Neuronal stem cell (in vitro differentiated cells): ENCODE data around the gene SV2B.

Experiments used
- DNase-seq: peaks from one replicate; pipeline ENCODE4 v3.0.0-alpha.2; 2013; ENCODE audit warnings: low spot score
- H2AFZ ChIP-seq: one replicate; pipeline ENCODE4 v1.6.1; 2013; ENCODE audit warnings: mild to moderate bottlenecking, low read length, inconsistent platforms
- H2AK5ac ChIP-seq: 2 replicates; pipeline ENCODE4 v1.6.1; 2013; ENCODE audit warnings: low read depth, mild to moderate bottlenecking, inconsistent platforms, low read length, moderate library complexity, mixed read lengths
- H2BK120ac ChIP-seq: 2 replicates; pipeline ENCODE4 v1.6.1; 2013; ENCODE audit warnings: low read depth, mild to moderate bottlenecking, inconsistent platforms, low read length, moderate library complexity, mixed read lengths
- H2BK12ac ChIP-seq: one replicate; pipeline ENCODE4 v1.6.1; 2013; ENCODE audit warnings: low read length, inconsistent platforms
- H2BK15ac ChIP-seq: 2 replicates; pipeline ENCODE4 v1.6.1; 2013; ENCODE audit warnings: mild to moderate bottlenecking, low read length, inconsistent platforms, mixed read lengths
- H2BK5ac ChIP-seq: one replicate; pipeline ENCODE4 v1.6.1; 2013; ENCODE audit warnings: inconsistent platforms, mild to moderate bottlenecking, low read length, moderate library complexity
- H3K14ac ChIP-seq: one replicate; pipeline ENCODE4 v1.6.1; 2013; ENCODE audit warnings: low read length, inconsistent platforms
- H3K18ac ChIP-seq: 2 replicates; pipeline ENCODE4 v1.6.1; 2013; ENCODE audit warnings: low read length, inconsistent platforms
- H3K23ac ChIP-seq: 2 replicates; pipeline ENCODE4 v1.6.1; 2013; ENCODE audit warnings: low read depth, mild to moderate bottlenecking, mixed read lengths, low read length, inconsistent platforms; ENCODE audit not compliant: poor library complexity
- H3K27ac ChIP-seq: replicated peaks from 3 replicates; pipeline ENCODE4 v1.5.1; 2013; ENCODE audit warnings: low read length, inconsistent platforms
- H3K27me3 ChIP-seq, 3 experiments: 2 replicates each; pipeline ENCODE4 v1.6.1; 2013; ENCODE audit warnings: low read length in 3 of 3, mild to moderate bottlenecking in 2 of 3, inconsistent platforms in 1 of 3, low read depth in 1 of 3, mixed read lengths in 1 of 3, moderate library complexity in 1 of 3; ENCODE audit not compliant: control insufficient read depth in 3 of 3, insufficient read depth in 3 of 3
- H3K36me3 ChIP-seq, 2 donors: replicated peaks in 1 of 2; 2 replicates each; pipeline ENCODE4 v1.6.1; 2013; ENCODE audit warnings: low read length in 2 of 2; ENCODE audit not compliant: control insufficient read depth in 2 of 2, insufficient read depth in 2 of 2
- H3K4ac ChIP-seq: 2 replicates; pipeline ENCODE4 v1.6.1; 2013; ENCODE audit warnings: inconsistent platforms, mild to moderate bottlenecking, low read length, moderate library complexity
- H3K4me1 ChIP-seq, 2 donors: 1 replicate in 1 of 2; 2 replicates in 1 of 2; pipeline ENCODE4 v1.6.1; 2013; ENCODE audit warnings: low read length in 2 of 2, low read depth in 1 of 2; ENCODE audit not compliant: control insufficient read depth in 2 of 2, insufficient read depth in 1 of 2
- H3K4me2 ChIP-seq: one replicate; pipeline ENCODE4 v1.6.1; 2013; ENCODE audit warnings: mild to moderate bottlenecking, low read length, inconsistent platforms; ENCODE audit not compliant: insufficient read depth, poor library complexity, severe bottlenecking
- H3K4me3 ChIP-seq, 2 donors: 2 replicates each; pipeline ENCODE4 v1.5.1; 2013; ENCODE audit warnings: low read length in 2 of 2, mild to moderate bottlenecking in 2 of 2, inconsistent platforms in 1 of 2, moderate library complexity in 1 of 2
- H3K79me1 ChIP-seq: one replicate; pipeline ENCODE4 v1.6.1; 2013; ENCODE audit warnings: low read depth, mild to moderate bottlenecking, inconsistent platforms, low read length, moderate library complexity
- H3K9ac ChIP-seq: one replicate; pipeline ENCODE4 v1.6.1; 2013; ENCODE audit warnings: mild to moderate bottlenecking, low read depth, low read length, inconsistent platforms; ENCODE audit not compliant: poor library complexity
- H3K9me3 ChIP-seq, 2 donors: replicated peaks in 1 of 2; 2 replicates each; pipeline versions ENCODE3 to v1.6.1; 2013; ENCODE audit warnings: low read length in 2 of 2, mild to moderate bottlenecking in 2 of 2, inconsistent platforms in 1 of 2, low read depth in 1 of 2, mixed read lengths in 1 of 2, moderate library complexity in 1 of 2; ENCODE audit not compliant: control insufficient read depth in 2 of 2, insufficient read depth in 1 of 2
- H4K8ac ChIP-seq: one replicate; pipeline ENCODE4 v1.6.1; 2013; ENCODE audit warnings: low read depth, mild to moderate bottlenecking, inconsistent platforms, low read length, moderate library complexity
- H4K91ac ChIP-seq: one replicate; pipeline ENCODE4 v1.6.1; 2013; ENCODE audit warnings: low read length, low read depth, mild to moderate bottlenecking, inconsistent platforms; ENCODE audit not compliant: poor library complexity
- WGBS, 2 donors: extraction: QIAGEN DNeasy Blood & Tissue Kit; methylation state at CpG; one replicate each; pipeline ENCODE4 v1.1.7; 2013; ENCODE audit warnings: missing lambda C conversion rate in 2 of 2, mixed read lengths in 1 of 2; ENCODE audit not compliant: insufficient read length in 2 of 2, insufficient replicate concordance in 1 of 2; ENCODE audit errors: extremely low coverage in 2 of 2; 5-methylcytosine and 5-hydroxymethylcytosine counted together

The SV2B gene

DNA sequence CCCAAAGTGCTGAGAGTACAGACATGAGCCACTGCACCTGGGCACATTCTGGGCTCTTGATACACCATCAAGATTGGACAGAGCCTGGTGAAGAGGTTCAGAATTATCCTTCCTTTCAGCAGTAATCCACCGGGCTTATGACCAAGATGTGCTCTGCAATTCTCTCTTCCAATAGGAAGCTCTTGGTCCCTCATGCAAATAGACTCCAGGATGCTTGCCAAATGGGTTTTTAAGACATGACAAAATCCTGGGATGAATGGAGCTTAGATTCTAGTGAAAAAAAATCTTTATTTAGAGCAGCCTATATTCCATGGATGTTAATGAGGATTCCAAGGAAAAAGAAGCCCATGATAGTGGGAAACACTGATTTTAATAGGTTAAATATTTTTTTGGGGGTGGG, 119.1 kb downstream of the SV2B start:
- Histone ChIP-seq H3K27ac (no peak overlapping the region), H4K8ac (no peak overlapping the region), H3K4me1 (no peaks in the 10 kb centered on the region), H3K4me2 (no peak overlapping the region), H3K4me3 (no peak overlapping the region), H2BK120ac (no peak overlapping the region), H2AK5ac (no peak overlapping the region), H3K14ac (no peak overlapping the region), H3K36me3 (no peaks in the 10 kb centered on the region), H3K27me3 (no peaks in the 10 kb centered on the region), H3K18ac (no peak overlapping the region), H4K91ac (no peak overlapping the region), H2BK5ac (no peak overlapping the region), H3K9me3 (no peaks in the 10 kb centered on the region), H2AFZ (no peak overlapping the region), H2BK12ac (no peak overlapping the region), H2BK15ac (no peak overlapping the region), H3K9ac (no peak overlapping the region), H3K4ac (no peak overlapping the region), H3K23ac (no peak overlapping the region), H3K79me1 (no peaks in the 10 kb centered on the region)
- no peak for DNase-seq
- no CpG with 5 or more reads among the region's 1 CpG for WGBS, 2 donors

DNA sequence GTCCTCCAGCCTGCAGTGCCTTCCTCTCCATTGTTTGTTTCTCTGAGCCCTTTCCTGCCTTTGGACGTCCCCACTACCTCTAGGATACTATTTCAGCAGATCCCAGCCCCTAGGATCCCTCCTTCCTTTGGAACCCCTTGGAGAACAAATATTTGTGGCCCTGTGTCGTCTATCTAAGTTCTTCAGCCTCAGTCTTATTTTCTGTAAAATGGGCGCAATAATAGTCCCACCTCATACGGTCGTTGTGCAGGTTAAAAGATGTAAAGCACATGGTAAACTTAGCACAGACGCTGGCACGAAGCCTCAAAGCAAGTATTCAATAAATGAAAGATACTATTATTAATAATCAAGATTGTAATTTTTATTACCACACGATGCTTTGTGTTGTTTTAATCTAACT, 122.0 kb downstream of the SV2B start:
- no peak overlapping the region for H3K14ac ChIP-seq
- DNase-seq: no peak
- H3K4ac ChIP-seq: no peak overlapping the region
- H3K9me3 ChIP-seq: no peaks in the 10 kb centered on the region
- H3K4me3 ChIP-seq: no peak overlapping the region
- no peaks in the 10 kb centered on the region for H3K79me1 ChIP-seq
- no peak overlapping the region for H2BK12ac ChIP-seq
- no peak overlapping the region for H3K23ac ChIP-seq
- no peak overlapping the region for H3K18ac ChIP-seq
- WGBS, 2 donors: no CpG with 5 or more reads among the region's 8 CpGs
- no peak overlapping the region for H4K91ac ChIP-seq
- H4K8ac ChIP-seq: no peak overlapping the region
- no peak overlapping the region for H3K4me2 ChIP-seq
- no peak overlapping the region for H2BK5ac ChIP-seq
- no peak overlapping the region for H2AK5ac ChIP-seq
- no peak overlapping the region for H3K27ac ChIP-seq
- H3K36me3 ChIP-seq: no peaks in the 10 kb centered on the region
- H2BK120ac ChIP-seq: no peak overlapping the region
- no peak overlapping the region for H2AFZ ChIP-seq
- H2BK15ac ChIP-seq: no peak overlapping the region
- H3K4me1 ChIP-seq: peaks cover 0 to 2% of the 10 kb centered on the region in 2 donors
- H3K9ac ChIP-seq: no peak overlapping the region
- H3K27me3 ChIP-seq: peaks cover 0 to 2% (median 0%) of the 10 kb centered on the region in 3 experiments

DNA sequence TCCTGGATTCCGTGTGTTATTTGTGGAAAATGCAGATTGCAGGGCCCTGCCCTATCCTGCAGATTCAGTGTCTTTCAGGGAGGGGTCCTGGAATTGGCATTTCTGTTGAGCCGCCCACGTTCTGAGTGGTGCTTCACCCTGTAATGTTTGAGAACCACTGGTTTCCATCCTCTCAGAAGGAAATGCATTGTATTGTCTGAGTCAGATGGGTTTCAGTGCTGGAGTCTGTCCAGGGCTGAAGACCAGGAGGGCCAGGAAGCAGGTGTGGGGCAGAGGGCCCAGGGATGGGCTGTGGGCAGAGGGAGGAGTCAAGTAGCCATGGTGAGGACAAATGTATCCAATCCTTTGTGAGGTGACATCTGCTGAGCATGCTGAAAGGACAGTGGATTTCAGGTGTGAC, 123.8 kb downstream of the SV2B start:
- Histone ChIP-seq H4K91ac (no peak overlapping the region), H2BK12ac (no peak overlapping the region), H4K8ac (no peak overlapping the region), H3K9ac (no peak overlapping the region), H3K27me3 (peaks cover 0 to 3% (median 0%) of the 10 kb centered on the region in 3 experiments), H3K4me3 (no peak overlapping the region), H2AK5ac (no peak overlapping the region), H2BK120ac (no peak overlapping the region), H3K18ac (peak overlapping the region; percentile 45), H2BK5ac (no peak overlapping the region), H3K4ac (no peak overlapping the region), H2BK15ac (no peak overlapping the region), H3K27ac (no peak overlapping the region), H2AFZ (no peak overlapping the region), H3K79me1 (no peaks in the 10 kb centered on the region), H3K9me3 (no peaks in the 10 kb centered on the region), H3K36me3 (no peaks in the 10 kb centered on the region), H3K4me1 (peaks cover 0 to 3% of the 10 kb centered on the region in 2 donors), H3K14ac (no peak overlapping the region), H3K4me2 (no peak overlapping the region), H3K23ac (no peak overlapping the region)
- no peak for DNase-seq
- no CpG with 5 or more reads among the region's 3 CpGs for WGBS, 2 donors

DNA sequence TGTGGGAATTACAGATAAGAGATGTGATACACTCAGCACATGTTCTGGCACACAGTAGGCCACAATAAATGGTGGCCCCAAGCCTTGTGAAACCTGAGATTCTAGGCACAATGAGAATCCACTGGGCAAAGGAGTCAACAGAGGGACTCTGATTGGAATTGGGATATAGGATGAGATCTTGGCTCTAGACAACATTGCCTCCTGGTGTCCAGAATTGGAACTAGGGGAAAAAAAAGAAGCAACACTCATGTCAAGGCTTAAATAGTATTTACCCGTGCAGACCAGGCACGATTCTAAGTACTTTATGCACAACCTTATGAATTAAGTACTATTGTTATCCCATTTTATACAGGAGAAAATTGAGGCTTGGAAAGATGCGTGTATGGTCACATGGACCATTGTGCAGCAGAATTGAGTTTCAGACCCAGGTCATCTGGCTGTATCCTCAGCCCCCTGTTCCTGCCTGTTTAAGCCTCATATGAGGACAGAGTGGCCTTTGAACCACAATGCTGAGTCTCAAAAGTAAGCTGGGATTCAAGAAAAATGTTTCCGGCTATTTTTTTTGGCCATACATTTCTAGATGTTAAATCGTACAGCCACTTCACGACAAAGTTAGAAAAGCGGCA, 124.8 kb downstream of the SV2B start:
- Histone ChIP-seq H3K9ac (no peak overlapping the region), H3K4me3 (no peak overlapping the region), H2BK5ac (no peak overlapping the region), H3K14ac (no peak overlapping the region), H2AFZ (no peak overlapping the region), H3K36me3 (no peaks in the 10 kb centered on the region), H4K91ac (no peak overlapping the region), H3K4ac (no peak overlapping the region), H3K23ac (no peak overlapping the region), H2BK120ac (no peak overlapping the region), H3K18ac (no peak overlapping the region), H3K4me2 (no peak overlapping the region), H3K9me3 (no peaks in the 10 kb centered on the region), H2BK15ac (no peak overlapping the region), H2BK12ac (no peak overlapping the region), H2AK5ac (no peak overlapping the region), H3K79me1 (no peaks in the 10 kb centered on the region), H4K8ac (no peak overlapping the region), H3K4me1 (peaks cover 0 to 3% of the 10 kb centered on the region in 2 donors), H3K27me3 (peaks cover 0 to 3% (median 0%) of the 10 kb centered on the region in 3 experiments), H3K27ac (no peak overlapping the region)
- peak; percentile 67 for DNase-seq
- no CpG with 5 or more reads among the region's 7 CpGs for WGBS, 2 donors
